Measurements from ENCODE around the gene LRRC3.
A peak's percentile ranks its signal among the peaks of the same experiment; 100 is the strongest.

Gene LRRC3

DNA sequence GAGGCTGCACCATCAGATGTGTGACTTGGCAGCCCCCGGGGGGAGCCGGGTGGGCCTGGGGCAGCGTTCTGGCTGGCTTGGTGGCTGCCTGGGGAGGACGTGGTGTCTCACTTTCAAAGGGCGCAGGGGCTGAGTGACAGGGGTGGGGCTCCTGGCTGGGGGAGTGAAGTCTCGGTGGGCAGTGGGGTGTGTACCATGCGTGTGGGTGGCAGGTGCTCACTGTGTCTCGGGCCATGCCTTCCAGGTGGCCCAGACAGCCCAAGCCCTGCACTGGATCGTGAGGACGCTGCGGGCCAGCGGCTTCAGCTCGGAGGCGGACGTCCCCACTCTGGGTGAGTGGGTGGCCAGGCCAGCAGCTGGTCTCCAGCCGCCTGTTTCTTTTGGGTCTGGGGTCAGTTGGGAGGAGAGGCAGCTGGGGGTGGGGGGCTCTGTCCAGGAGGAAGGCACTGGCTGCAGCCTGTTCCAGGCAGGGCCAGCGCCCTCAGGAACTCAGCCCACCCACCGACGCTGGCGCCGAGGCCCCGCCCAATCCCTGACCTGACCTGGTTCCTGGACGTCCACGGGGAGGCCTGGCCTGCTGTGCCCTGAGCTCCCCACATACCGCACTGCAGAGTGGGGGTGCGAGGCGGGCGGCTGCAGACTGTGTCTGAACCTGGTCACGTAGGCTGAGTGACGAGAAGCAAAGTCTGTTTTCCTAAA is 30.6 kb upstream of the LRRC3 start:
- Histone ChIP-seq H2BK12ac (ENCODE audit: low read length) (peak overlapping the region; percentile 41), H3K9me3 (replicated peaks in 1 of 2; ENCODE audit: control insufficient read depth in 2 of 2, insufficient read depth in 1 of 2, low read depth in 1 of 2, low read length in 2 of 2) (peaks cover 5 to 12% of the 10 kb centered on the region in 2 donors), H3K27me3 (ENCODE audit: control insufficient read depth in 3 of 3, insufficient read depth in 3 of 3, low read depth in 1 of 3, low read length in 3 of 3) (peaks cover 0 to 12% (median 0%) of the 10 kb centered on the region in 3 experiments), H4K8ac (ENCODE audit: low read depth, low read length) (peak overlapping the region; percentile 92), H2BK120ac (ENCODE audit: low read depth, low read length) (no peak overlapping the region), H3K23ac (ENCODE audit: low read depth, low read length, poor library complexity) (peak overlapping the region; percentile 80), H4K91ac (ENCODE audit: low read depth, low read length, poor library complexity) (no peak overlapping the region), H3K18ac (ENCODE audit: low read length) (peak overlapping the region; percentile 85), H3K4me1 (ENCODE audit: control insufficient read depth in 2 of 2, insufficient read depth in 1 of 2, low read depth in 1 of 2, low read length in 2 of 2) (peaks cover 0 to 6% of the 10 kb centered on the region in 2 donors), H2BK15ac (ENCODE audit: low read length) (peak overlapping the region; percentile 49), H3K9ac (ENCODE audit: low read depth, low read length, poor library complexity) (no peak overlapping the region), H2BK5ac (ENCODE audit: low read length) (peak overlapping the region; percentile 94), H3K14ac (ENCODE audit: low read length) (peak overlapping the region; percentile 98), H3K27ac (replicated peaks; ENCODE audit: low read length) (no peak overlapping the region), H3K4ac (ENCODE audit: low read length) (no peak overlapping the region), H3K79me1 (ENCODE audit: low read depth, low read length) (no peaks in the 10 kb centered on the region), H3K36me3 (replicated peaks in 1 of 2; ENCODE audit: control insufficient read depth in 2 of 2, insufficient read depth in 2 of 2, low read length in 2 of 2) (no peaks in the 10 kb centered on the region), H2AK5ac (ENCODE audit: low read depth, low read length) (peak overlapping the region; percentile 89), H2AFZ (ENCODE audit: low read length) (peak overlapping the region; percentile 27), H3K4me2 (ENCODE audit: insufficient read depth, low read length, poor library complexity, severe bottlenecking) (no peak overlapping the region), H3K4me3 (ENCODE audit: low read length in 2 of 2) (no peak overlapping the region)
- WGBS, 2 donors (ENCODE audit: extremely low coverage in 2 of 2, insufficient read length in 2 of 2, insufficient replicate concordance in 1 of 2) = no CpG with 5 or more reads among the region's 30 CpGs
- no peak for DNase-seq (ENCODE audit: low spot score)

- Histone ChIP-seq H3K14ac (ENCODE audit: low read length) (peak overlapping the region; percentile 98), H3K4ac (ENCODE audit: low read length) (no peak overlapping the region), H2BK5ac (ENCODE audit: low read length) (peak overlapping the region; percentile 94), H3K9ac (ENCODE audit: low read depth, low read length, poor library complexity) (peak overlapping the region; percentile 44), H3K79me1 (ENCODE audit: low read depth, low read length) (no peaks in the 10 kb centered on the region), H4K8ac (ENCODE audit: low read depth, low read length) (peak overlapping the region; percentile 92), H2AFZ (ENCODE audit: low read length) (no peak overlapping the region), H3K27me3 (ENCODE audit: control insufficient read depth in 3 of 3, insufficient read depth in 3 of 3, low read depth in 1 of 3, low read length in 3 of 3) (peaks cover 0 to 12% (median 0%) of the 10 kb centered on the region in 3 experiments), H2BK12ac (ENCODE audit: low read length) (peak overlapping the region; percentile 41), H2BK120ac (ENCODE audit: low read depth, low read length) (peak overlapping the region; percentile 28), H2AK5ac (ENCODE audit: low read depth, low read length) (peak overlapping the region; percentile 89), H3K4me3 (ENCODE audit: low read length in 2 of 2) (no peak overlapping the region), H3K9me3 (replicated peaks in 1 of 2; ENCODE audit: control insufficient read depth in 2 of 2, insufficient read depth in 1 of 2, low read depth in 1 of 2, low read length in 2 of 2) (peaks cover 3 to 11% of the 10 kb centered on the region in 2 donors), H4K91ac (ENCODE audit: low read depth, low read length, poor library complexity) (peak overlapping the region; percentile 24), H3K4me2 (ENCODE audit: insufficient read depth, low read length, poor library complexity, severe bottlenecking) (no peak overlapping the region), H3K4me1 (ENCODE audit: control insufficient read depth in 2 of 2, insufficient read depth in 1 of 2, low read depth in 1 of 2, low read length in 2 of 2) (peaks cover 0 to 6% of the 10 kb centered on the region in 2 donors), H3K36me3 (replicated peaks in 1 of 2; ENCODE audit: control insufficient read depth in 2 of 2, insufficient read depth in 2 of 2, low read length in 2 of 2) (no peaks in the 10 kb centered on the region), H3K27ac (replicated peaks; ENCODE audit: low read length) (no peak overlapping the region), H3K18ac (ENCODE audit: low read length) (peak overlapping the region; percentile 85), H3K23ac (ENCODE audit: low read depth, low read length, poor library complexity) (peak overlapping the region; percentile 80), H2BK15ac (ENCODE audit: low read length) (peak overlapping the region; percentile 49)
- DNase-seq (ENCODE audit: low spot score) = no peak
- WGBS, 2 donors (ENCODE audit: extremely low coverage in 2 of 2, insufficient read length in 2 of 2, insufficient replicate concordance in 1 of 2) = no CpG with 5 or more reads among the region's 40 CpGs
Observed at GRCh38 chr21:44425307-44425894, 29.9 kb upstream of the LRRC3 start.

- Histone ChIP-seq H3K4me2 (ENCODE audit: insufficient read depth, low read length, poor library complexity, severe bottlenecking) (no peak overlapping the region), H4K8ac (ENCODE audit: low read depth, low read length) (no peak overlapping the region), H3K4ac (ENCODE audit: low read length) (no peak overlapping the region), H2AK5ac (ENCODE audit: low read depth, low read length) (peak overlapping the region; percentile 81), H2AFZ (ENCODE audit: low read length) (no peak overlapping the region), H3K4me3 (ENCODE audit: low read length in 2 of 2) (no peak overlapping the region), H3K4me1 (ENCODE audit: control insufficient read depth in 2 of 2, insufficient read depth in 1 of 2, low read depth in 1 of 2, low read length in 2 of 2) (peaks cover 0 to 6% of the 10 kb centered on the region in 2 donors), H3K9ac (ENCODE audit: low read depth, low read length, poor library complexity) (no peak overlapping the region), H3K27ac (replicated peaks; ENCODE audit: low read length) (no peak overlapping the region), H2BK5ac (ENCODE audit: low read length) (peak overlapping the region; percentile 94), H3K23ac (ENCODE audit: low read depth, low read length, poor library complexity) (no peak overlapping the region), H3K9me3 (replicated peaks in 1 of 2; ENCODE audit: control insufficient read depth in 2 of 2, insufficient read depth in 1 of 2, low read depth in 1 of 2, low read length in 2 of 2) (peaks cover 3 to 11% of the 10 kb centered on the region in 2 donors), H3K79me1 (ENCODE audit: low read depth, low read length) (no peaks in the 10 kb centered on the region), H3K18ac (ENCODE audit: low read length) (peak overlapping the region; percentile 85), H2BK120ac (ENCODE audit: low read depth, low read length) (peak overlapping the region; percentile 28), H4K91ac (ENCODE audit: low read depth, low read length, poor library complexity) (peak overlapping the region; percentile 24), H3K14ac (ENCODE audit: low read length) (peak overlapping the region; percentile 89), H2BK12ac (ENCODE audit: low read length) (no peak overlapping the region), H2BK15ac (ENCODE audit: low read length) (peak overlapping the region; percentile 85), H3K27me3 (ENCODE audit: control insufficient read depth in 3 of 3, insufficient read depth in 3 of 3, low read depth in 1 of 3, low read length in 3 of 3) (peaks cover 0 to 12% (median 0%) of the 10 kb centered on the region in 3 experiments), H3K36me3 (replicated peaks in 1 of 2; ENCODE audit: control insufficient read depth in 2 of 2, insufficient read depth in 2 of 2, low read length in 2 of 2) (no peaks in the 10 kb centered on the region)
- DNase-seq (ENCODE audit: low spot score) = no peak
- no CpG with 5 or more reads among the region's 13 CpGs for WGBS, 2 donors (ENCODE audit: extremely low coverage in 2 of 2, insufficient read length in 2 of 2, insufficient replicate concordance in 1 of 2)
Observed at GRCh38 chr21:44425895-44426662, 29.2 kb upstream of the LRRC3 start.
